ENCODE results near the gene CREBBP.
"Not testable (repeated sequence)": the region's sequence is repeated elsewhere in the genome, so short reads cannot be mapped to it uniquely, and the experiment has no call there.

CREBBP gene

DNA sequence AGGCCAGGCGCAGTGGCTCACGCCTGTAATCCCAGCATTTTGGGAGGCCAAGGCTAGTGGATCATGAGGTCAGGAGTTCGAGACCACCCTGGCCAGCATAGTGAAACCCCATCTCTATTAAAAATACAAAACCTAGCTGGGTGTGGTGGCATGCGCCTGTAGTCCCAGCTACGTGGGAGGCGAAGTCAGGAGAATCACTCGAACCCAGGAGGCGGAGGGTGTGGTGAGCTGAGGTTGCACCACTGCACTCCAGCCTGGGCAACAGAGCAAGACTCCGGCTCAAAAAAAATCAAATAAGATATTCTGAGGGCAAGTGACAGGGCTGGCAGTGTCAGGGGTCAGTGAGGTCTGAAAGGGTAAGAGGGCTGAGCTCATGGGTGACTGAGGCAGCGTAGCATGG lies 166.1 kb downstream of the CREBBP start:
- peaks cover 54% of the 10 kb centered on the region for H3K36me3 Mint-ChIP-seq (ENCODE audit: low read depth)
- H3K9me3 Mint-ChIP-seq, H3K27me3 Mint-ChIP-seq, H3K27ac Mint-ChIP-seq: not testable (repeated sequence)
- peaks cover 48% of the 10 kb centered on the region for H3K4me1 Mint-ChIP-seq (ENCODE audit: low read depth)
- peak overlapping the region; percentile 91 for H3K4me3 Mint-ChIP-seq

DNA sequence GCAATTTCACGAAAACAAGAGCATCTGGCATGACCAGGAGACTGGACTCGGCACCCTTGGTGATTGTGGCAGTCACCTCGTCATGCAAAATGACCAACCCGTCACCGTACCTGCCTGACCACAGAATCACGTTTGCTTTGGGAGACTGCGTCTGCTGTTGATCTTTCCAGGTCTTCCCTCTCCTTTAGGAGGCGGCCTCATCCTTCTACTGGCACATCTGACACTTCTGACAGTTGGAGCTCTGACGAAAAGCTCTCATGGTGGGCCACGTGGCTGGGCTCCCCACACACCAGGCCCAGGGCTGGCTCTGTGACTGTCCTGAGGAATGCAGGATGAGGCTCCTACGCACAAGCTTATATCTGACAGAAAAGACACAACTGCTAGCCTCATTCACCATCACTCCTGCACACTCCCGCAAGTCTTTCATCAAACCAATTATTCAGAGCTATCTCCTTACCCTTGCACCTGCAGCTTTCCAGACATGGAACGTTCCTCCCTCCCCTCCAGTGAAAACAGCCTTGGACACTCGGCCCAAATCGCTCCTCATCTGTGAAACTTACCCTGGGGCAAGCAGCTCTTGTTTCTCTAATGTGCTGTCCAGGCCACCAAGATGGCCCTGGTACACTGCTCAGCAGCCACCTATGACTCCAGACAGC lies 166.8 kb downstream of the CREBBP start:
- H3K4me3 Mint-ChIP-seq, result peak overlapping the region; percentile 7
- H3K9me3 Mint-ChIP-seq, result no peaks in the 10 kb centered on the region
- H3K27ac Mint-ChIP-seq, result no peak overlapping the region
- H3K36me3 Mint-ChIP-seq (ENCODE audit: low read depth), result peaks cover 54% of the 10 kb centered on the region
- H3K4me1 Mint-ChIP-seq (ENCODE audit: low read depth), result peaks cover 48% of the 10 kb centered on the region
- no peaks in the 10 kb centered on the region for H3K27me3 Mint-ChIP-seq

GRCh38 chr16:3712861-3713372 lies 167.6 kb downstream of the CREBBP start:
- Mint-ChIP-seq H3K4me1 (ENCODE audit: low read depth) (peaks cover 43% of the 10 kb centered on the region), H3K27me3 (no peaks in the 10 kb centered on the region), H3K4me3 (no peak overlapping the region), H3K9me3 (no peaks in the 10 kb centered on the region), H3K27ac (no peak overlapping the region), H3K36me3 (ENCODE audit: low read depth) (peaks cover 54% of the 10 kb centered on the region)

DNA sequence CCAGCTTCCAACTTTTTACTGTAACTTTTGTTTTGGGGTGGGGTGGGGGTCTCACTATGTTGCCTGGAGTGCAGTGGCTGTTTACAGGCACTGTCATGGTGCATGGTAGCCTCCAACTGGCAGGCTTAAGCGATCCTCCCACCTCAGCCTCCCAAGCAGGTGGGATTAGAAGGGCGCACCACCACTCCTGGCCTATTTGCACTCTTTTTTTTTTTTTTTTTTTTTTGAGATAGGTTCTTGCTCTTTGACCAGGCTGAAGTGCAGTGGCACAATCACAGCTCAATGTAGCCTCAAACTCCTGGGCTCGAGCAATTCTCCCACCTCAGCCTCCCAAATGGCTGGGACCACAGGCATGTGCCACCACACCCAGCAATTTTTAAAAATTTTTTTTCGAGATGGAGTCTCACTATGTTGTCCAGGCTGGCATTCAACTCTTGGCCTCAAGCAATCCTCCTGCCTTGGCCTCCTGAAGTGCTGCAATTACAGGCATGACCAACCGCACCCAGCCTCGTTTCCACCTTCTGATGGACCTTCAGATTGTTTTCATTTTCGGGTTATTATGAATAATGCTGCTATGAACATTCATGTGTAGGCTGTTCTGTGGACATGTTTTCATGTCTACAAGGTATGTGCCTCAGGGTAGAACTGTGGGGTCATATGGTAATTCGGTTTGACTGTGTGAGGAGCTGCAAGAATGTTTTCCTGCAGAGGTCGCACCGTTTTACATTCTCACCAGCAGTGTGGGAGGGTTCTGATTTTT lies 174.1 kb downstream of the CREBBP start:
- H3K4me3 Mint-ChIP-seq, result no peak overlapping the region
- peaks cover 4% of the 10 kb centered on the region for H3K4me1 Mint-ChIP-seq (ENCODE audit: low read depth)
- H3K9me3 Mint-ChIP-seq, result no peaks in the 10 kb centered on the region
- no peaks in the 10 kb centered on the region for H3K27me3 Mint-ChIP-seq
- H3K27ac Mint-ChIP-seq, result no peak overlapping the region
- H3K36me3 Mint-ChIP-seq (ENCODE audit: low read depth), result peaks cover 37% of the 10 kb centered on the region

GRCh38 chr16:3702082-3702481 lies 178.4 kb downstream of the CREBBP start:
- Mint-ChIP-seq H3K9me3 (no peaks in the 10 kb centered on the region), H3K4me1 (ENCODE audit: low read depth) (peaks cover 22% of the 10 kb centered on the region), H3K27me3 (no peaks in the 10 kb centered on the region), H3K27ac (no peak overlapping the region), H3K36me3 (ENCODE audit: low read depth) (peaks cover 33% of the 10 kb centered on the region), H3K4me3 (no peak overlapping the region)

DNA sequence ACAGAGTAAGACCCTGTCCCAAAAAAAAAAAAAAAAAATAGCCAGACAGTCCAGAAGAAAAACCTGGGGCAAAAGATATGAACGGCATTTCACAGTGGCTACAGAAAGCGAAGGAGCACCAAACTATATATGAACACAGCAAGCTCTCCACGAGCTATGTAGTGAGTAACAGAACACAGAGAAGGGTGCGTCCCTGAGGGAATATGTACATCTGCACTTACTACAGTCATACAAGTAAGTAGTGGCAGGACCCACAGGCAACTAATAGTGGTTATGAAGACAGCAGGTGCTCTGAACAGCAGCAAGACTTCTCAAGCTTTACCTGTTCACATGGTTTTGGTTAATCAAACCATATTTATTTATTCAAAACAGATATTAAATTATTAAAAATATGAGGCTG lies 179.0 kb downstream of the CREBBP start:
- H3K9me3 Mint-ChIP-seq, result no peaks in the 10 kb centered on the region
- no peaks in the 10 kb centered on the region for H3K27me3 Mint-ChIP-seq
- no peak overlapping the region for H3K4me3 Mint-ChIP-seq
- peaks cover 22% of the 10 kb centered on the region for H3K4me1 Mint-ChIP-seq (ENCODE audit: low read depth)
- no peak overlapping the region for H3K27ac Mint-ChIP-seq
- peaks cover 33% of the 10 kb centered on the region for H3K36me3 Mint-ChIP-seq (ENCODE audit: low read depth)

DNA sequence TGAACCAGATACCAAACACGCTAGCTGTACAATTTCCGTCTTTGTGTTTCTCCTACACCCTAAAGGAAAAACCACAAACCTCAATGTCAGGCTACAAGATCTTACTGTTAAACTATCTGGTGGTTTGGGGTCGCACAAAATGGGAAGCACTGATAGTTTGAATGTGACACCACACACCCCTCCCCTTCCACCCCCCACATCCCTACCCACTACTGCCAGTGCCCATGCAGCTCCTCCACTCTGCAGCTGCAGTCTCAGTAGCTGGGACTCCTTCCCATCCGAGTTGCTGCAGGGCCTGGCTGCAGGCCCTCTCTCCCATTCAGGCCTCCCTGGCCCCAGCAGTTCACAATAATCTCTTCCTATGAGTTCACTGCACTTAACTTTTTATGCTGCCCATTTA lies 181.6 kb downstream of the CREBBP start:
- H3K36me3 Mint-ChIP-seq (ENCODE audit: low read depth), result peaks cover 48% of the 10 kb centered on the region

GRCh38 chr16:3696425-3697218 lies 183.9 kb downstream of the CREBBP start:
- H3K36me3 Mint-ChIP-seq (ENCODE audit: low read depth), result peaks cover 41% of the 10 kb centered on the region
- H3K9me3 Mint-ChIP-seq, result no peaks in the 10 kb centered on the region
- no peaks in the 10 kb centered on the region for H3K27me3 Mint-ChIP-seq
- no peak overlapping the region for H3K27ac Mint-ChIP-seq
- H3K4me1 Mint-ChIP-seq (ENCODE audit: low read depth), result peaks cover 18% of the 10 kb centered on the region
- no peak overlapping the region for H3K4me3 Mint-ChIP-seq

More for the DNA sequence above, 181.6 kb downstream of the CREBBP start:
- Mint-ChIP-seq H3K4me3 (no peak overlapping the region), H3K27me3 (no peaks in the 10 kb centered on the region), H3K9me3 (no peaks in the 10 kb centered on the region), H3K27ac (no peak overlapping the region), H3K4me1 (ENCODE audit: low read depth) (peaks cover 18% of the 10 kb centered on the region)

- no peaks in the 10 kb centered on the region for H3K27me3 Mint-ChIP-seq
- H3K36me3 Mint-ChIP-seq (ENCODE audit: low read depth), result peaks cover 36% of the 10 kb centered on the region
- peaks cover 20% of the 10 kb centered on the region for H3K4me1 Mint-ChIP-seq (ENCODE audit: low read depth)
- H3K9me3 Mint-ChIP-seq, result no peaks in the 10 kb centered on the region
- H3K4me3 Mint-ChIP-seq, result no peak overlapping the region
- H3K27ac Mint-ChIP-seq, result peak overlapping the region; percentile 40
Observed at GRCh38 chr16:3695610-3696369, 184.7 kb downstream of the CREBBP start.

DNA sequence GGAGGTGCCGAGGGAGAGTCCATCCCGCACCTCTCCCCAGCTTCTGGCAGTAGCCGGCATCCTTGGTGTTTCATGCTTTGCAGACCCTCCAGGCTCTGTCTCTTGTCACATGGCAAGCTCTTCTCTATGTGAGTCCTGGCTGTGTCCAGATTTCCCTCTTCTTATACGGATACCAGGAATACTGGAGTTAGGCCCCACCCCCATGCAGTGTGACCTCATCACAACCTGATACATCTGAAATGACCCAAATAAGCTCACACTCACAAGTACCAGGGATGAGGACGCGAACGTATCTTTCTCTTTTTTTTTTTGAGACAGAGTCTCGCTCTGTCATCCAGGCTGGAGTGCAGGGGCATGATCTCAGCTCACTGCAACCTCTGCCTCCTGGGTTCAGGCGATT lies 186.5 kb downstream of the CREBBP start:
- Mint-ChIP-seq H3K4me3 (no peak overlapping the region), H3K9me3 (no peaks in the 10 kb centered on the region), H3K4me1 (ENCODE audit: low read depth) (peaks cover 14% of the 10 kb centered on the region), H3K27ac (no peak overlapping the region), H3K36me3 (ENCODE audit: low read depth) (peaks cover 47% of the 10 kb centered on the region), H3K27me3 (no peaks in the 10 kb centered on the region)

GRCh38 chr16:3691761-3692160 lies 188.8 kb downstream of the CREBBP start:
- Mint-ChIP-seq H3K4me3 (no peak overlapping the region), H3K27ac (no peak overlapping the region), H3K4me1 (ENCODE audit: low read depth) (peaks cover 8% of the 10 kb centered on the region), H3K9me3 (no peaks in the 10 kb centered on the region), H3K27me3 (no peaks in the 10 kb centered on the region), H3K36me3 (ENCODE audit: low read depth) (peaks cover 60% of the 10 kb centered on the region)

GRCh38 chr16:3690980-3691720 lies 189.4 kb downstream of the CREBBP start:
- no peaks in the 10 kb centered on the region for H3K27me3 Mint-ChIP-seq
- H3K4me3 Mint-ChIP-seq, result no peak overlapping the region
- peaks cover 59% of the 10 kb centered on the region for H3K36me3 Mint-ChIP-seq (ENCODE audit: low read depth)
- H3K4me1 Mint-ChIP-seq (ENCODE audit: low read depth), result peaks cover 8% of the 10 kb centered on the region
- H3K27ac Mint-ChIP-seq, result no peak overlapping the region
- H3K9me3 Mint-ChIP-seq, result no peaks in the 10 kb centered on the region

DNA sequence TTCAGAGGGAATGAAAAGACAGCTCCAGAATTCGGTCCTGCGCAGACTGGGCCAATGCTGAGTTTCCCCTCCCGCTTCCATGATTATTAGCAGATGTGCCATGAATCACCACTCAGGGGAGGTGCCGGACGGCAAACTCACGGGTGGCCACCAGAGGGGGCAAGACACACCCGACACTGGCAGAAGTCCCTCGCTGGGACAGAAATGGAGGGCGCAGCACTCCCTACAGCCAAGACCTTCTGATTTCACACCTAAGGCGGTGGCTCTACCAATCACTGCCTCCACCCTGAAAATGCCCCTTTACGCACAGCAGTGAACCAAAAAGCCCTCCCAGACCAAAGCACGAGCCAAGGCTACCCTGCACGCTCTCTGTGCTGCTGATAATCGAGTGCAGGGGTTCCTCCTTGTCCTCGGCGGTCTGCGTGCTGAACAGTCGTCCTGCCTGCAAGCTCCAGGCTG lies 190.0 kb downstream of the CREBBP start:
- Mint-ChIP-seq H3K36me3 (ENCODE audit: low read depth) (peaks cover 59% of the 10 kb centered on the region), H3K4me3 (no peak overlapping the region), H3K9me3 (no peaks in the 10 kb centered on the region), H3K4me1 (ENCODE audit: low read depth) (peaks cover 8% of the 10 kb centered on the region), H3K27ac (no peak overlapping the region), H3K27me3 (no peaks in the 10 kb centered on the region)

GRCh38 chr16:3689731-3690130 lies 190.8 kb downstream of the CREBBP start:
- Mint-ChIP-seq H3K27ac (no peak overlapping the region), H3K4me1 (ENCODE audit: low read depth) (peaks cover 8% of the 10 kb centered on the region), H3K27me3 (no peaks in the 10 kb centered on the region), H3K36me3 (ENCODE audit: low read depth) (peaks cover 58% of the 10 kb centered on the region), H3K4me3 (no peak overlapping the region), H3K9me3 (no peaks in the 10 kb centered on the region)
